ENCODE measurements around the gene STX5. TPM values are rescaled to one million over a fixed set of nuclear protein-coding genes. Genes with fewer than 3 reads are reported as not detected.

The STX5 gene
- total and polyA plus RNA-seq, 9 of the 15 experiments (the other 6 are each of a cell fraction or from before 2014, with no cell fraction given) = 2.8 to 28.6 (median 23.7) TPM

DNA sequence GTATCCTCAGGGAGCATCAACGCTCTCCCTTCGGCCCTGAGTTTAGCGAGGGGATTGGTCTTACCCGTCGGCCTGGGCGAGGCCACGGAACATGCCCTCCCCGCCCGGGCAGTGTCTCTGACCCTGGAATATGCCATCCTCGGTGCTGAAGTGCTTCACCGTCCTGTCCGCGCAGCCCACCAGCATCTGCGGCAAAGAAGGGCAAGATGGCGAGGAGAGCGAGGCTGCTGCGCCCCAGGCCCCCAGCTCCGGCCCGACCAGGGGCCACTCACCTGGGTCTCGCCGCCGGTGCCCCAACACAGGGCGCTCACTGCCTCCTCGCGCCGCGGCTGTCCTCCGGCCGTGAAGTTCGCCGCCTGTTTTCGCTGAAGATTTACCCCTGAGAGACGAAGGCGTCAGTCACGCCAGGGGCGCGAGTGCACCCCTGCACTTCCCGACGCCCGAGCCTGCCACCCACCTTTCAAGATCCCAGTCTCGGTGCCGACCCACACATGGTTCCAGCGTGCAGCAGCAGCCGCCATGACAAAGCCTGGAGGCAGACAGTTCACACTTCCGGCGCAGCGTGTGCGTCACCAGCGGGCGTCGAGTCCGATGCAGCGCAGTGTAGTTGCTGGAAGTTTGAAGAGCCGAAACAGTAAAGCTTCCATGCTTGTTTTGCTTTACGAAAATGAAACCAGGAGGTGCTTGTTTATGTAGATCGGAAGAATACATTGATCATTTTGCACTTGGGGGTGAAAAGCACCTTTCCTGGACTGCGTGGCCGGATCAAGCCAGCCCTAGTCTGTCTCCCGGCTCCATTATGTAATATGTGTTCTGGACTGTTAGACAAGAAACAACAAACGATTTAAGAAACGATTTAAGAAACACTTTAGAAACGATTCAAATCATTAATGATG lies 7.4 kb upstream of the STX5 start, which contains the start of gene WDR74 (continued):
- TF ChIP-seq RBM22 (IDR thresholded peaks at IDR 0.05; ENCODE audit: low read depth, low read length, poor library complexity, severe bottlenecking) (peak; percentile 92), ZNF778 (CRISPR knock-in tag; IDR thresholded peaks at IDR 0.05) (no peak), CHD4 (IDR thresholded peaks at IDR 0.05; ENCODE audit: insufficient read depth, insufficient replicate concordance, low read depth, low read length, poor library complexity, severe bottlenecking) (no peak), HMG20B (CRISPR knock-in tag; IDR thresholded peaks at IDR 0.05) (no peak), POLR3G (IDR thresholded peaks at IDR 0.05; ENCODE audit: extremely low read depth, insufficient read length, insufficient replicate concordance) (no peak), ZNF253 (CRISPR knock-in tag; conservative IDR thresholded peaks at IDR 0.05) (no peak), ZNF431 (CRISPR knock-in tag; IDR thresholded peaks at IDR 0.05) (no peak), EGR1 (conservative IDR thresholded peaks at IDR 0.05) (no peak), ZNF324 (CRISPR knock-in tag; IDR thresholded peaks at IDR 0.05) (no peak), OTX1 (CRISPR knock-in tag; IDR thresholded peaks at IDR 0.05) (no peak), HIVEP1 (CRISPR knock-in tag; IDR thresholded peaks at IDR 0.05) (no peak), RCOR1 (IDR thresholded peaks at IDR 0.05; ENCODE audit: borderline replicate concordance in 1 of 2, low read depth in 2 of 2, low read length in 2 of 2) (peak in 1 of 2 experiments; percentile 18; a peak in 2 of 4 replicates)
- TF ChIP-seq, protein P1, sequence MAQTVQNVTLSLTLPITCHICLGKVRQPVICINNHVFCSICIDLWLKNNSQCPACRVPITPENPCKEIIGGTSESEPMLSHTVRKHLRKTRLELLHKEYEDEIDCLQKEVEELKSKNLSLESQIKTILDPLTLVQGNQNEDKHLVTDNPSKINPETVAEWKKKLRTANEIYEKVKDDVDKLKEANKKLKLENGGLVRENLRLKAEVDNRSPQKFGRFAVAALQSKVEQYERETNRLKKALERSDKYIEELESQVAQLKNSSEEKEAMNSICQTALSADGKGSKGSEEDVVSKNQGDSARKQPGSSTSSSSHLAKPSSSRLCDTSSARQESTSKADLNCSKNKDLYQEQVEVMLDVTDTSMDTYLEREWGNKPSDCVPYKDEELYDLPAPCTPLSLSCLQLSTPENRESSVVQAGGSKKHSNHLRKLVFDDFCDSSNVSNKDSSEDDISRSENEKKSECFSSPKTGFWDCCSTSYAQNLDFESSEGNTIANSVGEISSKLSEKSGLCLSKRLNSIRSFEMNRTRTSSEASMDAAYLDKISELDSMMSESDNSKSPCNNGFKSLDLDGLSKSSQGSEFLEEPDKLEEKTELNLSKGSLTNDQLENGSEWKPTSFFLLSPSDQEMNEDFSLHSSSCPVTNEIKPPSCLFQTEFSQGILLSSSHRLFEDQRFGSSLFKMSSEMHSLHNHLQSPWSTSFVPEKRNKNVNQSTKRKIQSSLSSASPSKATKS (CRISPR knock-in tag; IDR thresholded peaks at IDR 0.05) = no peak
- TF ChIP-seq, protein P2, sequence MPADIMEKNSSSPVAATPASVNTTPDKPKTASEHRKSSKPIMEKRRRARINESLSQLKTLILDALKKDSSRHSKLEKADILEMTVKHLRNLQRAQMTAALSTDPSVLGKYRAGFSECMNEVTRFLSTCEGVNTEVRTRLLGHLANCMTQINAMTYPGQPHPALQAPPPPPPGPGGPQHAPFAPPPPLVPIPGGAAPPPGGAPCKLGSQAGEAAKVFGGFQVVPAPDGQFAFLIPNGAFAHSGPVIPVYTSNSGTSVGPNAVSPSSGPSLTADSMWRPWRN (IDR thresholded peaks at IDR 0.05; ENCODE audit: low read depth) = no peak
- TF ChIP-seq, protein P3, sequence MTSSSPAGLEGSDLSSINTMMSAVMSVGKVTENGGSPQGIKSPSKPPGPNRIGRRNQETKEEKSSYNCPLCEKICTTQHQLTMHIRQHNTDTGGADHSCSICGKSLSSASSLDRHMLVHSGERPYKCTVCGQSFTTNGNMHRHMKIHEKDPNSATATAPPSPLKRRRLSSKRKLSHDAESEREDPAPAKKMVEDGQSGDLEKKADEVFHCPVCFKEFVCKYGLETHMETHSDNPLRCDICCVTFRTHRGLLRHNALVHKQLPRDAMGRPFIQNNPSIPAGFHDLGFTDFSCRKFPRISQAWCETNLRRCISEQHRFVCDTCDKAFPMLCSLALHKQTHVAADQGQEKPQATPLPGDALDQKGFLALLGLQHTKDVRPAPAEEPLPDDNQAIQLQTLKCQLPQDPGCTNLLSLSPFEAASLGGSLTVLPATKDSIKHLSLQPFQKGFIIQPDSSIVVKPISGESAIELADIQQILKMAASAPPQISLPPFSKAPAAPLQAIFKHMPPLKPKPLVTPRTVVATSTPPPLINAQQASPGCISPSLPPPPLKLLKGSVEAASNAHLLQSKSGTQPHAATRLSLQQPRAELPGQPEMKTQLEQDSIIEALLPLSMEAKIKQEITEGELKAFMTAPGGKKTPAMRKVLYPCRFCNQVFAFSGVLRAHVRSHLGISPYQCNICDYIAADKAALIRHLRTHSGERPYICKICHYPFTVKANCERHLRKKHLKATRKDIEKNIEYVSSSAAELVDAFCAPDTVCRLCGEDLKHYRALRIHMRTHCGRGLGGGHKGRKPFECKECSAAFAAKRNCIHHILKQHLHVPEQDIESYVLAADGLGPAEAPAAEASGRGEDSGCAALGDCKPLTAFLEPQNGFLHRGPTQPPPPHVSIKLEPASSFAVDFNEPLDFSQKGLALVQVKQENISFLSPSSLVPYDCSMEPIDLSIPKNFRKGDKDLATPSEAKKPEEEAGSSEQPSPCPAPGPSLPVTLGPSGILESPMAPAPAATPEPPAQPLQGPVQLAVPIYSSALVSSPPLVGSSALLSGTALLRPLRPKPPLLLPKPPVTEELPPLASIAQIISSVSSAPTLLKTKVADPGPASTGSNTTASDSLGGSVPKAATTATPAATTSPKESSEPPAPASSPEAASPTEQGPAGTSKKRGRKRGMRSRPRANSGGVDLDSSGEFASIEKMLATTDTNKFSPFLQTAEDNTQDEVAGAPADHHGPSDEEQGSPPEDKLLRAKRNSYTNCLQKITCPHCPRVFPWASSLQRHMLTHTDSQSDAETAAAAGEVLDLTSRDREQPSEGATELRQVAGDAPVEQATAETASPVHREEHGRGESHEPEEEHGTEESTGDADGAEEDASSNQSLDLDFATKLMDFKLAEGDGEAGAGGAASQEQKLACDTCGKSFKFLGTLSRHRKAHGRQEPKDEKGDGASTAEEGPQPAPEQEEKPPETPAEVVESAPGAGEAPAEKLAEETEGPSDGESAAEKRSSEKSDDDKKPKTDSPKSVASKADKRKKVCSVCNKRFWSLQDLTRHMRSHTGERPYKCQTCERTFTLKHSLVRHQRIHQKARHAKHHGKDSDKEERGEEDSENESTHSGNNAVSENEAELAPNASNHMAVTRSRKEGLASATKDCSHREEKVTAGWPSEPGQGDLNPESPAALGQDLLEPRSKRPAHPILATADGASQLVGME (CRISPR knock-in tag; IDR thresholded peaks at IDR 0.05) = no peak
- TF ChIP-seq, protein P4, sequence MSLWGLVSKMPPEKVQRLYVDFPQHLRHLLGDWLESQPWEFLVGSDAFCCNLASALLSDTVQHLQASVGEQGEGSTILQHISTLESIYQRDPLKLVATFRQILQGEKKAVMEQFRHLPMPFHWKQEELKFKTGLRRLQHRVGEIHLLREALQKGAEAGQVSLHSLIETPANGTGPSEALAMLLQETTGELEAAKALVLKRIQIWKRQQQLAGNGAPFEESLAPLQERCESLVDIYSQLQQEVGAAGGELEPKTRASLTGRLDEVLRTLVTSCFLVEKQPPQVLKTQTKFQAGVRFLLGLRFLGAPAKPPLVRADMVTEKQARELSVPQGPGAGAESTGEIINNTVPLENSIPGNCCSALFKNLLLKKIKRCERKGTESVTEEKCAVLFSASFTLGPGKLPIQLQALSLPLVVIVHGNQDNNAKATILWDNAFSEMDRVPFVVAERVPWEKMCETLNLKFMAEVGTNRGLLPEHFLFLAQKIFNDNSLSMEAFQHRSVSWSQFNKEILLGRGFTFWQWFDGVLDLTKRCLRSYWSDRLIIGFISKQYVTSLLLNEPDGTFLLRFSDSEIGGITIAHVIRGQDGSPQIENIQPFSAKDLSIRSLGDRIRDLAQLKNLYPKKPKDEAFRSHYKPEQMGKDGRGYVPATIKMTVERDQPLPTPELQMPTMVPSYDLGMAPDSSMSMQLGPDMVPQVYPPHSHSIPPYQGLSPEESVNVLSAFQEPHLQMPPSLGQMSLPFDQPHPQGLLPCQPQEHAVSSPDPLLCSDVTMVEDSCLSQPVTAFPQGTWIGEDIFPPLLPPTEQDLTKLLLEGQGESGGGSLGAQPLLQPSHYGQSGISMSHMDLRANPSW (CRISPR knock-in tag; IDR thresholded peaks at IDR 0.05) = no peak

Measured in K562 (cell line).